Measurements from ENCODE around the gene LSM12.
"Not testable (repeated sequence)": the region's sequence is repeated elsewhere in the genome, so short reads cannot be mapped to it uniquely, and the experiment has no call there.

The LSM12 gene

DNA sequence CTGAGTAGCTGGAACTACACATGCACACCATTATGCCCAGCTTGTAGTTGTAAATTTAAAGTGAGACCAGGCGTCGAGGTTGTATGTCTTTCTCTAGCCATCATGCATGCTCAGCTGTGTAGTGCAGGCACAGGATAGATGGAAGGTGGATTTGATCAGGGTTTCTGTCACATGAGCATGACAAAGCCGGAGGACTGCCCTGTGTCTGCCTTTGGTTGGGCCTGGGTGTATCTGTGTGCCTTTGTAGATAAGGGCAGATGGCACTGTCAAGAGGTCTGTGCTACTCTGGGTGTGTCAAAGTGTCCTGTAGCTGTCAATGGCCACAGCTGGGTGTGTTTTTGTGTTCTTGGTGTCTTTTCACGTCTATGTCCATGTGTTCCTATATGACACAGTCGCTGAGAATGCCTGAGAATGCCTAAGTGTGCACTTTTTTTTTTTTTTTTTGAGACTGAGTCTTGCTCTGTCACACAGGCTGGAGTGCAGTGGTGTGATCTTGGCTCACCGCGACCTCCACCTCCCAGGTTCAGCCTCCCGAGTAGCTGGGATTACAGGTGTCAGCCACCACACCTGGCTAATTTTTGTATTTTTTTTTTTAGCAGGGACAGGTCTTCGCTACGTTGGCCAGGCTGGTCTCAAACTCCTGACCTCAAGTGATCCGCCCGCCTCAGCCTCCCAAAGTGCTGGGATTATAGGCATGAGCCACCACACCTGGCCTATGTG lies 66.2 kb downstream of the LSM12 start:
- TF ChIP-seq, protein P1, sequence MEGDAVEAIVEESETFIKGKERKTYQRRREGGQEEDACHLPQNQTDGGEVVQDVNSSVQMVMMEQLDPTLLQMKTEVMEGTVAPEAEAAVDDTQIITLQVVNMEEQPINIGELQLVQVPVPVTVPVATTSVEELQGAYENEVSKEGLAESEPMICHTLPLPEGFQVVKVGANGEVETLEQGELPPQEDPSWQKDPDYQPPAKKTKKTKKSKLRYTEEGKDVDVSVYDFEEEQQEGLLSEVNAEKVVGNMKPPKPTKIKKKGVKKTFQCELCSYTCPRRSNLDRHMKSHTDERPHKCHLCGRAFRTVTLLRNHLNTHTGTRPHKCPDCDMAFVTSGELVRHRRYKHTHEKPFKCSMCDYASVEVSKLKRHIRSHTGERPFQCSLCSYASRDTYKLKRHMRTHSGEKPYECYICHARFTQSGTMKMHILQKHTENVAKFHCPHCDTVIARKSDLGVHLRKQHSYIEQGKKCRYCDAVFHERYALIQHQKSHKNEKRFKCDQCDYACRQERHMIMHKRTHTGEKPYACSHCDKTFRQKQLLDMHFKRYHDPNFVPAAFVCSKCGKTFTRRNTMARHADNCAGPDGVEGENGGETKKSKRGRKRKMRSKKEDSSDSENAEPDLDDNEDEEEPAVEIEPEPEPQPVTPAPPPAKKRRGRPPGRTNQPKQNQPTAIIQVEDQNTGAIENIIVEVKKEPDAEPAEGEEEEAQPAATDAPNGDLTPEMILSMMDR (IDR thresholded peaks at IDR 0.05; ENCODE audit: borderline replicate concordance, insufficient read depth, low read depth, low read length): no peak
- H3K4me3 ChIP-seq (ENCODE audit: low read depth, low read length): no peak overlapping the region

DNA sequence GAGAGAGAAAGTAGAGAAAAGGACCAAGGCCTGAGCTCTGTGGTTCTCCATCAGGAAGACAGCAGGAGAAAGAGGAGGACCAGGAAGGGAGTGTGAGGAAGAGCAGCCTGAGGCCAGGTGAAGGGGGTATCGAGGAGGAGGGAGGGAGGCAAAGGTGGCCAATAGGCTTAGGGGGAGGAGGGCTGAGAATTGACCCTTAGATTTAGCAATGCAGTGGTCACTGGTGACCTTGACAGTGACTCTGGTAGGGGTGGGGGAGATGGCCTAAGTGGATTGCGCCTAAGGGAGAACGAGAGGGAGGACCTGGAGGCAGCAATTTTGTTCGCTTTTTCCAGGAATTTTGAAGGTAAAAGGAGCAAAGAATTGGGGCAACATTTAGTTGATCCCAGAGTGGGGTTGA lies 67.4 kb downstream of the LSM12 start:
- TF ChIP-seq, protein P1 (IDR thresholded peaks at IDR 0.05; ENCODE audit: borderline replicate concordance, insufficient read depth, low read depth, low read length): no peak
- H3K4me3 ChIP-seq (ENCODE audit: low read depth, low read length): no peak overlapping the region

DNA sequence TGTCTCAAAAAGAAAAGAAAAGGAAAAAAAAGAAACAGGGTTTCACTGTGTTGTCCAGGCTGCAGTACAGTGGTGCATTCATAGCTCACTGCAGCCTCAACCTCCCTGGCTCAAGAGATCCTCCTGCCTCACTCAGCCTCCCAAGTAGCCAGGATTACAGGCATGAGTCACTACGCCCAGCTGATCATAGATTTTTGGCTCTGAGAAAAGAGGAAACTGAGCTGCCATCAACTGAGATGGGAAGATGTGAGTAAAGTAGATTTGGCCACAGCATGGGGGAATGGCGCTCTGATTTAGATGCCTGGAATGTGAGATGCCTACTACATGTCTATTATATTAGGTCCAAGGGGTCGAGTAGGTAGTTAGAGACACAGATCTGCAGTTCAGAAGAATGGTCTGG lies 67.9 kb downstream of the LSM12 start:
- no peak overlapping the region for H3K4me3 ChIP-seq (ENCODE audit: low read depth, low read length)
- TF ChIP-seq, protein P1 (IDR thresholded peaks at IDR 0.05; ENCODE audit: borderline replicate concordance, insufficient read depth, low read depth, low read length): no peak

DNA sequence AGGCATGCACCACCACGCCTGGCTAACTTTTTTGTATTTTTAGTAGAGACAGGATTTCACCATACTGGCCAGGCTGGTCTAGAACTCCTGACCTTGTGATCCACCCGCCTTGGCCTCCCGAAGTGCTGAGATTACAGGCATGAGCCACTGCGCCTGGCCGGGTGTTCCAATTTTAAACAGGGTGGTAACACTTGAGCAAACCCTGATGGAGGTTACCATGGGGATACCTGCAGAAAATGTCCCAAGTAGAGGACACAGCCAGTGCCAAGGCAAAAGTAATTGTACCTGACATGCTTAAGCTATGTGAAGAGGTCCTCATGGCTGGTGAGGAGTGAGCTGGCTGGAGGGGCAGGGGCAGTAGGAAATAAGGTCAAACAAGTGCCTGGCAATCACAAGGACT lies 69.3 kb downstream of the LSM12 start:
- H3K4me3 ChIP-seq (ENCODE audit: low read depth, low read length): not testable (repeated sequence)

DNA sequence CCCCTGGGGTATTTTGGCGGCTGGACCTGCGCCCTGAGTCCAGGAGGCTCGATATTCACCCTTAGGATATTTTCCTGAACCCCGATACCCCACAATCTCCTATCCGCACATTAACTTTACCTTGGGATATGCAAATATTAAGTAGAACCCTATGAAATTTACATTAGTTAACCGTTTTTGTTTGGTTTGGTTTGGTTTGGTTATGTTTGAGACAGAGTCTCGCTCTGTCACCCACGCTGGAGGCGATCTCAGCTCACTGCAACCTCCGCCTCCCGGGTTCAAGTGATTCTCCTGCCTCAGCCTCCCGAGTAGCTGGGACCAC lies 71.4 kb downstream of the LSM12 start:
- TF ChIP-seq, protein P1 (IDR thresholded peaks at IDR 0.05; ENCODE audit: borderline replicate concordance, insufficient read depth, low read depth, low read length): no peak
- H3K4me3 ChIP-seq (ENCODE audit: low read depth, low read length): no peak overlapping the region

DNA sequence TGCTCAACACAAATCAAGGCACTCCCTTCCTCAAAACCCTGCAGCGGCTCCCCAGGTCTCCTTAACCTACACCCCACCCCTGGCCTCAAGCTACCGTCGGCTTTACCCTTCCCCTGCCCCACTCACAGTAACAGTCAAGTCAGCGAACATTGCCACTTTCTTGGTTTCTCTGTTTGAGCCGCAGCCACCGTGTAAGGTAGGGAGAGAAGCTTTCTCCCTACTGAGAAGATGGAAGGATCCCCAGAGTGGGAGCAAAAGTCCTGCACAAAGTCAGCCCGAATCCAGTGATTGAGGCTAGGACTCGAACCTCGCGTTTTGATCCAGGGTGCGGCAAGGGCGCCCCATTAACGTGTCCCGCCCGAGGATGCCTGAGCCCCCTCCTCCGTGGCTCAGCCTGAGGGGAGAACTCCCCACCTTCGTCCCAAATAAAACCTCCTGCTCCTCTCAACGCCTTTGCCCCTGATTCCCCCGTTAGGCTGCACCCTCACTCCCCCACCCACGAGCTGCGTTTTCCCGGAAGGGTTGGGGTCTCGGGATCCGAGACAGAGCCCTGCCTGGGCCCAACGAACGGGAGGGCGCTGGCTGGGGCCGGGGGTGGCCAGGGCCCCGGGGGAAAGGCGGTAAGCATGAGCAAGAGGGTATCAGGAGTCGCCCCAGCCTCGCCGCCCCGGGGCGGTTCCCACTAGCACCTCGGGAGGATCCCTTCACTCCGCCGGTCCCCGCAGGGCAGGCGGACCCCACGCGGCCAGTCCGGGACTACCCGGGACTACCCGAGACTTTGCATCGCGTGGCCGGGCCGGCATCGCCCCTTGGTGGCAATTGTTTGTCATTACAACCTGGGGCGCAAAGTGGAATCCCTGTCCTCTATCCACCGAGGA lies 72.0 kb downstream of the LSM12 start:
- no peak overlapping the region for H3K4me3 ChIP-seq (ENCODE audit: low read depth, low read length)
- TF ChIP-seq, protein P1 (IDR thresholded peaks at IDR 0.05; ENCODE audit: borderline replicate concordance, insufficient read depth, low read depth, low read length): peak; percentile 83

DNA sequence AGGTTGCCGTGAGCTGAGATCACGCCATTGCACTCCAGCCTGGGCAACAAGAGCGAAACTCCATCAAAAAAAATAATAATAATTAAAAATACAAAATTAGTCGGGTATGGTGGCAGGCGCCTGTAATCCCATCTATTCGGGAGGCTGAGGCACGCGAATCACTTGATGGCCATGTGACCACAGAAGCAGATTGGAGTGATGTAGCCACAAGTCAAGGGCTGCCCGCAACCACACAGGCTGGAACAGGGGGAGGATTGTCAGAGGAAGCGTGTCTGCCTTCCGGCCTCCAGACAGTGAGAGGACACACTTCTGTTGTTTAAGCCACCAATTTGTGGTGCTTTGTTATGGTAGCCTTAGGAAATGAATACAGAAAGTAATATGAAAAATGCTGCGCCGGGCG lies 73.8 kb downstream of the LSM12 start:
- no peak overlapping the region for H3K4me3 ChIP-seq (ENCODE audit: low read depth, low read length)
- TF ChIP-seq, protein P1 (IDR thresholded peaks at IDR 0.05; ENCODE audit: borderline replicate concordance, insufficient read depth, low read depth, low read length): no peak
